Measurements from ENCODE around the gene NEDD9.

DNA sequence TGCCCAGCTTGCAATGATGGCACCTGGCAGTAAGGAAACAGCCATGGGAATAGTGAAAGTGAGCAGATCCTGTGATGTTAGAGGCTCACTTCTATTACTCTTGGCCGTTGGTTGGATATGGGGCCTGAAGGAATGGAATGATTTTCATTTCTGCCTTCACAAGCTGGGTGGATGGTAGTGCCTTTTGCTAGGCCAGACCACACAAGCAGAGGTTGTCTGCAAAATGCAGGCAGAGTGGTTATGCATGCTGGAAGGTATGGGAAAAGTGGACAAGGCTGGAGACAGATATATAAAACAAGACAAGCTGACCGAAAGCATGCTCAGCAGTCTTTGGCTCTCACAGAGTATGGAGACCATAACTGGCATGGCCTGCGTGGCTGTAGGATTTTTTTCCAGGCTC, 70.2 kb downstream of the NEDD9 start:
- TF ChIP-seq POLR2AphosphoS5 (IDR thresholded peaks at IDR 0.05; ENCODE audit: low read depth, low read length) = no peak
- no peak for TF ChIP-seq POLR2A (IDR thresholded peaks at IDR 0.05; ENCODE audit: low read depth, low read length)

Measured in GM12892 (cell line).